IMR-90 (cell line): Measurements from ENCODE around the gene ATG7. TPM values are rescaled to one million over a fixed set of nuclear protein-coding genes. Genes with fewer than 3 reads are reported as not detected.
A peak's percentile ranks its signal among the peaks of the same experiment; 100 is the strongest.

Experiments
- ATAC-seq: fragments of 200-7000 bp; cut with Tn5 transposase; 2 replicates; pipeline ENCODE4 v1.9.1; 2020; ENCODE audit warnings: low read depth, mild to moderate bottlenecking, moderate library complexity
- BruUV-seq: library from RNA; stranded (reverse); fragments of 400-500 nt; replicated peaks from 2 replicates; lab custom pipeline; 2021; lab: Mats Ljungman, UMichigan
- CTCF ChIA-PET: fragments of 300-600 bp; formaldehyde crosslinking; extraction: SDS; loops from one replicate; lab custom pipeline; 2021; ENCODE audit warnings: antibody characterized with exemption; lab: Yijun Ruan, JAX
- POLR2A ChIA-PET: fragments of 300-600 bp; sonication (Branson Sonifier 250); formaldehyde crosslinking; loops from one replicate; lab custom pipeline; 2022; ENCODE audit warnings: antibody characterized with exemption; ENCODE audit not compliant: unreplicated experiment; lab: Charles Lee
- DNase-seq: peaks from one replicate; pipeline ENCODE4 v3.0.0; 2013
- H2AFZ ChIP-seq: replicated peaks from 2 replicates; pipeline ENCODE3; 2013; ENCODE audit warnings: low read length, mild to moderate bottlenecking; ENCODE audit not compliant: poor library complexity
- H2AK5ac ChIP-seq: 2 replicates; pipeline ENCODE4 v1.6.1; 2013; ENCODE audit warnings: low read depth, low read length, inconsistent platforms
- H2AK9ac ChIP-seq: replicated peaks from 2 replicates; pipeline ENCODE3; 2013; ENCODE audit warnings: mild to moderate bottlenecking, low read depth, low read length, moderate library complexity; ENCODE audit not compliant: poor library complexity
- H2BK120ac ChIP-seq: 2 replicates; pipeline ENCODE4 v1.6.1; 2013; ENCODE audit warnings: low read depth, low read length, inconsistent platforms
- H2BK15ac ChIP-seq: 3 replicates; pipeline ENCODE4 v1.6.1; 2013; ENCODE audit warnings: low read depth, low read length, inconsistent platforms
- H2BK20ac ChIP-seq: 2 replicates; pipeline ENCODE4 v1.6.1; 2013; ENCODE audit warnings: low read depth, mild to moderate bottlenecking, inconsistent platforms, low read length, moderate library complexity
- H2BK5ac ChIP-seq: 2 replicates; pipeline ENCODE4 v1.6.1; 2013; ENCODE audit warnings: mild to moderate bottlenecking, low read depth, low read length, inconsistent platforms; ENCODE audit not compliant: poor library complexity, severe bottlenecking
- H3K14ac ChIP-seq: replicated peaks from 2 replicates; pipeline ENCODE4 v1.6.1; 2013; ENCODE audit warnings: low read depth, low read length, inconsistent platforms
- H3K18ac ChIP-seq: 2 replicates; pipeline ENCODE4 v1.6.1; 2013; ENCODE audit warnings: low read depth, low read length, control low read depth
- H3K23ac ChIP-seq: 2 replicates; pipeline ENCODE4 v1.6.1; 2013; ENCODE audit warnings: low read depth, low read length, inconsistent platforms
- H3K27ac ChIP-seq: 2 replicates; pipeline ENCODE4 v1.5.1; 2013; ENCODE audit warnings: mild to moderate bottlenecking, control low read depth, low read length; ENCODE audit not compliant: insufficient read depth
- H3K27me3 ChIP-seq: 2 replicates; pipeline ENCODE4 v1.6.1; 2013; ENCODE audit warnings: low read length; ENCODE audit not compliant: control insufficient read depth, insufficient read depth
- H3K36me3 ChIP-seq: 2 replicates; pipeline ENCODE4 v1.6.1; 2013; ENCODE audit warnings: low read length, mixed read lengths; ENCODE audit not compliant: control insufficient read depth, insufficient read depth
- H3K4ac ChIP-seq: 2 replicates; pipeline ENCODE4 v1.6.1; 2013; ENCODE audit warnings: low read depth, low read length, inconsistent platforms
- H3K4me1 ChIP-seq: 2 replicates; pipeline ENCODE4 v1.6.1; 2013; ENCODE audit warnings: low read length, mixed read lengths; ENCODE audit not compliant: control insufficient read depth, insufficient read depth
- H3K4me2 ChIP-seq: 2 replicates; pipeline ENCODE4 v1.6.1; 2013; ENCODE audit warnings: low read depth, mild to moderate bottlenecking, control low read depth, low read length, moderate library complexity
- H3K4me3 ChIP-seq: 2 replicates; pipeline ENCODE4 v1.5.1; 2013; ENCODE audit warnings: low read depth, mild to moderate bottlenecking, control low read depth, low read length, moderate library complexity; ENCODE audit not compliant: insufficient read depth
- H3K56ac ChIP-seq: 2 replicates; pipeline ENCODE4 v1.6.1; 2013; ENCODE audit warnings: low read length, inconsistent platforms; ENCODE audit not compliant: insufficient read depth; ENCODE audit errors: extremely low read depth
- H3K79me1 ChIP-seq, 2 experiments: 2 replicates each; pipeline ENCODE4 v1.6.1; 2013; ENCODE audit warnings: low read length in 2 of 2, inconsistent platforms in 1 of 2, low read depth in 1 of 2
- H3K9ac ChIP-seq: 2 replicates; pipeline ENCODE4 v1.6.1; 2013; ENCODE audit warnings: low read depth, low read length, control low read depth
- H3K9me1 ChIP-seq: 2 replicates; pipeline ENCODE4 v1.6.1; 2013; ENCODE audit warnings: low read length, inconsistent platforms; ENCODE audit not compliant: insufficient read depth
- H3K9me3 ChIP-seq: 2 replicates; pipeline ENCODE4 v1.6.1; 2013; ENCODE audit warnings: low read length; ENCODE audit not compliant: control insufficient read depth, insufficient read depth
- H4K20me1 ChIP-seq: 2 replicates; pipeline ENCODE4 v1.6.1; 2013; ENCODE audit warnings: low read length, inconsistent platforms; ENCODE audit not compliant: insufficient read depth
- H4K5ac ChIP-seq: 2 replicates; pipeline ENCODE4 v1.6.1; 2013; ENCODE audit warnings: mild to moderate bottlenecking, low read depth, low read length, control low read depth
- H4K8ac ChIP-seq, 2 experiments: 2 replicates each; pipeline ENCODE4 v1.6.1; 2013; ENCODE audit warnings: low read depth in 2 of 2, low read length in 2 of 2, control low read depth in 1 of 2, inconsistent platforms in 1 of 2
- H4K91ac ChIP-seq: 2 replicates; pipeline ENCODE4 v1.6.1; 2013; ENCODE audit warnings: low read depth, low read length, inconsistent platforms; ENCODE audit not compliant: insufficient read depth
- MAFK ChIP-seq: IDR thresholded peaks from 2 replicates; pipeline ENCODE4 v1.6.1; 2012; ENCODE audit warnings: low read depth, low read length, improper control_type of control experiment
- POLR2A ChIP-seq: IDR thresholded peaks from 2 replicates; pipeline ENCODE4 v1.6.1; 2012; ENCODE audit warnings: mild to moderate bottlenecking, low read depth, low read length
- WGBS, 2 experiments: methylation state at CpG; one replicate each; pipeline versions ENCODE4 v1.1.5 to v1.1.7; 2013; ENCODE audit warnings: missing lambda C conversion rate in 2 of 2; ENCODE audit not compliant: insufficient read length in 1 of 2; ENCODE audit errors: extremely low coverage in 2 of 2; 5-methylcytosine and 5-hydroxymethylcytosine counted together
- dilution Hi-C: fragments of 300-500 bp; cut with HindIII; formaldehyde crosslinking; loops from one replicate; pipeline ENCODE4 v1.14.3; 2018; ENCODE audit warnings: low sequenced_read_pairs; ENCODE audit not compliant: unreplicated experiment
- in situ Hi-C: fragments of 300-500 bp; cut with MboI; formaldehyde crosslinking; loops from 3 replicates; pipeline ENCODE4 v1.14.3; 2019; ENCODE audit warnings: low sequenced_read_pairs, inconsistent platforms, mixed read lengths
- intact Hi-C: fragments of 100-400 bp; cut with micrococcal nuclease; formaldehyde crosslinking; loops from 2 replicates; pipeline ENCODE4 v1.10.0; 2022
- polyA plus RNA-seq, 3 experiments: library from polyadenylated mRNA; depleted of rRNA; stranded (reverse); fragments of >200 nt; gene quantifications; 2 replicates each; pipeline ENCODE4 v1.2.3, GENCODE V29; 2012; ENCODE audit warnings: low replicate concordance in 1 of 3
- total RNA-seq: library from RNA; depleted of rRNA; stranded (reverse); fragments of >200 nt; gene quantifications from 2 replicates; pipeline ENCODE4 v1.2.3, GENCODE V29; 2012

The ATG7 gene
- total and polyA plus RNA-seq, 2 of the 4 experiments (the other 2 are of a cell fraction): 15.6 to 51.4 TPM

- intact Hi-C loops (no loop called here), dilution Hi-C loops (no loop called here), in situ Hi-C loops (no loop called here)
- no peak overlapping the region for H3K18ac ChIP-seq
- WGBS, 2 experiments: no CpG with 5 or more reads among the region's 4 CpGs
- POLR2A ChIA-PET: no interaction called here
- CTCF ChIA-PET: no interaction called here
- H2BK120ac ChIP-seq: no peak overlapping the region
- no peak overlapping the region for H3K14ac ChIP-seq
- H3K27me3 ChIP-seq: no peaks in the 10 kb centered on the region
- H3K4me3 ChIP-seq: no peak overlapping the region
- H3K9me3 ChIP-seq: no peaks in the 10 kb centered on the region
- peaks cover 19 to 88% of the 10 kb centered on the region in 2 experiments for H3K79me1 ChIP-seq
- peaks cover 50% of the 10 kb centered on the region for H4K20me1 ChIP-seq
- no peak overlapping the region for H3K4me2 ChIP-seq
- H3K27ac ChIP-seq: no peak overlapping the region
- no peak overlapping the region for H4K91ac ChIP-seq
- no peak overlapping the region for H4K8ac ChIP-seq
- ATAC-seq (no peak), DNase-seq (no peak)
- H4K5ac ChIP-seq: no peak overlapping the region
- no peak overlapping the region for H2AK5ac ChIP-seq
- no peak overlapping the region for H2BK20ac ChIP-seq
- no peak overlapping the region for H2AK9ac ChIP-seq
- TF ChIP-seq POLR2A (no peak), MAFK (peak; percentile 44; the same call in 1 of the 2 replicates)
- H2BK15ac ChIP-seq: no peak overlapping the region
- H3K56ac ChIP-seq: no peak overlapping the region
- H3K9ac ChIP-seq: no peak overlapping the region
- H3K36me3 ChIP-seq: peaks cover 12% of the 10 kb centered on the region
- no peak overlapping the region for H2AFZ ChIP-seq
- no peak overlapping the region for H3K4ac ChIP-seq
- BruUV-seq: no TSS peak
- H3K4me1 ChIP-seq: peaks cover 37% of the 10 kb centered on the region
- H3K9me1 ChIP-seq: peaks cover 36% of the 10 kb centered on the region
- H3K23ac ChIP-seq: no peak overlapping the region
- no peak overlapping the region for H2BK5ac ChIP-seq
These were observed 312.4 kb downstream of the ATG7 start for GRCh38 chr3:11584570-11584969.
